Stimulated activated CD4-positive, alpha-beta T cell treated with anti-CD3 and anti-CD28 coated beads, Interleukin-12 subunit alpha, Interleukin-12 subunit beta, amount 100 ng/mL, for 24 hours (primary cell): ENCODE measurements around the gene PLD6.
"Not testable (repeated sequence)": the region's sequence is repeated elsewhere in the genome, so short reads cannot be mapped to it uniquely, and the experiment has no call there.

Source experiments
- DNase-seq, 2 experiments: peaks; one replicate each; pipeline ENCODE4 v3.0.0-alpha.2; 2020; ENCODE audit warnings: low read depth in 2 of 2

The PLD6 gene

GRCh38 chr17:17201271-17201670 lies 4.9 kb downstream of the PLD6 start:
- DNase-seq: no peak

GRCh38 chr17:17200831-17201230 lies 5.3 kb downstream of the PLD6 start:
- no peak for DNase-seq

GRCh38 chr17:17200311-17200710 lies 5.8 kb downstream of the PLD6 start:
- DNase-seq: no peak

- DNase-seq: no peak
Measured at GRCh38 chr17:17198281-17198680, 7.9 kb downstream of the PLD6 start.

- DNase-seq: no peak
Measured at GRCh38 chr17:17196776-17197175, 9.4 kb downstream of the PLD6 start.

- DNase-seq: not testable (repeated sequence)
Measured at GRCh38 chr17:17195466-17195865, 10.7 kb downstream of the PLD6 start.

- no peak for DNase-seq
Measured at GRCh38 chr17:17191961-17192381, 14.2 kb downstream of the PLD6 start.

GRCh38 chr17:17191346-17191792 lies 14.8 kb downstream of the PLD6 start:
- no peak for DNase-seq

GRCh38 chr17:17190188-17190587 lies 15.9 kb downstream of the PLD6 start:
- no peak for DNase-seq

- DNase-seq: no peak
Measured at GRCh38 chr17:17189559-17189958, 16.6 kb downstream of the PLD6 start.

GRCh38 chr17:17188586-17188985 lies 17.5 kb downstream of the PLD6 start:
- DNase-seq: no peak

GRCh38 chr17:17186551-17187505 lies 19.3 kb downstream of the PLD6 start:
- no peak for DNase-seq

GRCh38 chr17:17186051-17186450 lies 20.1 kb downstream of the PLD6 start:
- DNase-seq: peak; percentile 30 to 52

GRCh38 chr17:17184985-17185757 lies 21.0 kb downstream of the PLD6 start:
- DNase-seq: not testable (repeated sequence)

GRCh38 chr17:17183744-17184143 lies 22.4 kb downstream of the PLD6 start:
- no peak for DNase-seq

- DNase-seq: no peak
Measured at GRCh38 chr17:17182598-17183136, 23.5 kb downstream of the PLD6 start.

- no peak for DNase-seq
Measured at GRCh38 chr17:17181666-17182597, 24.2 kb downstream of the PLD6 start.

- no peak for DNase-seq
Measured at GRCh38 chr17:17180741-17181525, 25.2 kb downstream of the PLD6 start.

- DNase-seq: no peak
Measured at GRCh38 chr17:17180141-17180603, 26.0 kb downstream of the PLD6 start.

GRCh38 chr17:17179371-17179827 lies 26.7 kb downstream of the PLD6 start:
- DNase-seq: no peak
